Ishikawa (cell line): Measurements from ENCODE around the gene RPL18.
A peak's percentile ranks its signal among the peaks of the same experiment; 100 is the strongest.

Experiments
- CEBPB ChIP-seq: IDR thresholded peaks from 2 replicates; pipeline ENCODE4 v1.6.1; 2012
- CREB1 ChIP-seq: IDR thresholded peaks from 2 replicates; pipeline ENCODE4 v1.6.1; 2012; ENCODE audit warnings: low read depth
- EGR1 ChIP-seq: IDR thresholded peaks from 2 replicates; pipeline ENCODE4 v1.6.1; 2012
- EP300 ChIP-seq: IDR thresholded peaks from 2 replicates; pipeline ENCODE4 v1.6.1; 2012; ENCODE audit warnings: borderline replicate concordance
- FOXM1 ChIP-seq: IDR thresholded peaks from 2 replicates; pipeline ENCODE4 v1.6.1; 2012; ENCODE audit warnings: low read depth, borderline replicate concordance
- NFIC ChIP-seq: IDR thresholded peaks from 2 replicates; pipeline ENCODE4 v1.6.1; 2012
- RAD21 ChIP-seq: IDR thresholded peaks from 2 replicates; pipeline ENCODE4 v1.6.1; 2012; ENCODE audit warnings: low read depth
- REST ChIP-seq: IDR thresholded peaks from 2 replicates; pipeline ENCODE4 v1.6.1; 2012; ENCODE audit warnings: low read depth, mild to moderate bottlenecking
- TAF1 ChIP-seq: IDR thresholded peaks from 2 replicates; pipeline ENCODE4 v1.6.1; 2012; ENCODE audit warnings: low read depth, mild to moderate bottlenecking
- TCF12 ChIP-seq: IDR thresholded peaks from 2 replicates; pipeline ENCODE4 v1.6.1; 2012; ENCODE audit warnings: low read depth
- TEAD4 ChIP-seq: IDR thresholded peaks from 2 replicates; pipeline ENCODE4 v1.6.1; 2012
- YY1 ChIP-seq: IDR thresholded peaks from 2 replicates; pipeline ENCODE4 v1.6.1; 2012; ENCODE audit warnings: low read depth
- ZBTB7A ChIP-seq: IDR thresholded peaks from 2 replicates; pipeline ENCODE4 v1.6.1; 2012; ENCODE audit warnings: low read depth
- TF ChIP-seq, protein P1 (sequence below): IDR thresholded peaks from 2 replicates; pipeline ENCODE4 v1.6.1; 2012
- TF ChIP-seq, protein P2 (sequence below): IDR thresholded peaks from 2 replicates; pipeline ENCODE4 v1.6.1; 2012

RPL18 gene

DNA sequence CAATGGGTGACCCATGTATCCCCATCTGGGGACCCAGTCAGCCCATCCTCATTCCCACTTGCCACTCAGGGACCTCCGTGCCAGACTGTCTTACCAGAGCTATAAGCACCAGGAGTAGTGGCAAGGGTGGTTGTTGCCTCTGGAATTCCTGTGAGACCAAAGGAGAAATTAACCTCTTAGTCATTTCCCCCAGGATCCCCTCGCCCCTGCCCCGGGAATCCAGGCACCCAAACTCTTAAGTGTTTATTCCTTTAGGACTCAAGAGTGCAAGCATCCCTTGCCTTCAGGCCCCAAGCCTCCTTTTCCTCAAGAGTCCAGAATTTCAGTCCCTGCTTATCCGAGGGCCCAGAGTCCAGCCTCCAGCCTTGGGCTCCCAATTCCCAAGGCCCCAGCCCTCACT lies 44.7 kb upstream of the RPL18 start:
- no peak for TF ChIP-seq CEBPB

DNA sequence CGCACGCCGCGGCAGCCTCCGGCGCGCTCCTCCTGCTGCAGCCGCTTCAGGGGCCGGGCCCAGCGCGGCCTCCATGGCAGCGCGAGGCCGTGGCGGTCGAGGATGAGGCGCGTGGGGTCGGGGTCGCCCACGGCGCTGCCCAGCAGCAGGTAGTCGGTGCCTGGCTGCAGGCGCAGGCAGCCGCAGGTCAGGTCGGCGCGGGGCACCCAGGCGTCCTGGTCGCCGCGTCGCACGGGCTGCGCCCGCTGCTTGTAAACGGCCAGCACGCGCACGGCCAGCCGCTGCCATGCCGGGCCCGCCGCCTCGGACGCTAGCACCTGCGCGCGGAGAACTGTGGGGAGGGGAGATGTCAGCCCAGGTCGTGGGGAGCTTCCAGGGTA lies 42.7 kb upstream of the RPL18 start:
- no peak for TF ChIP-seq CEBPB
- TF ChIP-seq NFIC: no peak
- TF ChIP-seq TAF1: no peak
- TF ChIP-seq EP300: no peak
- no peak for TF ChIP-seq TEAD4

DNA sequence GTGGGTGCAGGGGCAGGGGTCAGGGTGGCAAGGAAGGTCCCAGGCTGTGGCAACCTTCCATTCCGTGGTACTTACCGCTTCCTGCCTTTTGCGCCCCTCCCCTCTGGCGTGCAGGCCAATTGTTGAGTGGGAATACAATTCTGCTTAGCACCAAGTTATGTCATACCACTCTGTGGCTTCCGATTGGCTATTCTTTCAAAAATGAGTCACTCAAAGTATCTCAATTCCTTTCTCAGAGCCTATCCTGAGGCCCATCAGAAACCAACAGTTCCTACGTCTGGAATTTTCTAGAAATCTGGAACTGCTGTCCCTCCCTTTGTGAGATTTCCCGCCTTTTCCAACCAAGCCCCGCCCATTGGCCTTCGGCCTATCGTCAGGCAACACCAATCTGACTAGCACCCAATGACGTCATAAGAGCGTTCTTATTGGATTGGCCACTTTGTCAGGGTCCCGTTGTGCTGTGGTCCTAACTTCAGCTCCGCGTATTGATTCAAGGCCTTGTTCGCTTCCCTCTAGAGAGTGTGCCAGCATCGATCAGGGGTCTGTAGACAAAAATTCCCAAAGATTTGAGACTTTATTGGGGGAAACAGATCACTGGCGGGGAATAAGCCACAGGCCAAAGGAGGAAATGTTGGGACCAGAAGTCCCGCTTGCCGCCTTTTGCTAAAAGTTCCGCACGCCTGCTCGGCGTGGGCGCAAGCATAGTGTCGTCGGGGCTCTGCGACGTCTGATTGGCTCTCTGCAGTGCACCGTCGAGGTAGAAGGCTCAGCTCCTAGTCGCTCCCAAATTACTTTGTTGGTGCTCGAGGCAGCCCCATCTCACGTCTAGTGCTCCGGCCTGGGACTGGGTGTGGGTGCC lies 42.1 kb upstream of the RPL18 start:
- TF ChIP-seq EGR1 (no peak), YY1 (no peak), ZBTB7A (no peak), CREB1 (peak; percentile 88)
- TF ChIP-seq, protein P1, sequence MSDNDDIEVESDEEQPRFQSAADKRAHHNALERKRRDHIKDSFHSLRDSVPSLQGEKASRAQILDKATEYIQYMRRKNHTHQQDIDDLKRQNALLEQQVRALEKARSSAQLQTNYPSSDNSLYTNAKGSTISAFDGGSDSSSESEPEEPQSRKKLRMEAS: peak; percentile 96

GRCh38 chr19:48659768-48660167 lies 40.8 kb upstream of the RPL18 start:
- TF ChIP-seq EGR1 (no peak), FOXM1 (no peak), REST (no peak), TCF12 (no peak), EP300 (no peak), CEBPB (no peak), ZBTB7A (no peak), TAF1 (no peak), RAD21 (no peak), NFIC (no peak), YY1 (no peak)
- TF ChIP-seq, protein P1: no peak

- TF ChIP-seq NFIC (no peak), CEBPB (no peak), EGR1 (no peak), FOXM1 (no peak), TEAD4 (no peak), RAD21 (no peak), YY1 (no peak), REST (no peak), ZBTB7A (no peak), TCF12 (no peak)
- TF ChIP-seq, protein P2, sequence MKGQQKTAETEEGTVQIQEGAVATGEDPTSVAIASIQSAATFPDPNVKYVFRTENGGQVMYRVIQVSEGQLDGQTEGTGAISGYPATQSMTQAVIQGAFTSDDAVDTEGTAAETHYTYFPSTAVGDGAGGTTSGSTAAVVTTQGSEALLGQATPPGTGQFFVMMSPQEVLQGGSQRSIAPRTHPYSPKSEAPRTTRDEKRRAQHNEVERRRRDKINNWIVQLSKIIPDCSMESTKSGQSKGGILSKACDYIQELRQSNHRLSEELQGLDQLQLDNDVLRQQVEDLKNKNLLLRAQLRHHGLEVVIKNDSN: no peak
- TF ChIP-seq, protein P1: no peak
Observed at GRCh38 chr19:48658483-48658882, 39.5 kb upstream of the RPL18 start.

DNA sequence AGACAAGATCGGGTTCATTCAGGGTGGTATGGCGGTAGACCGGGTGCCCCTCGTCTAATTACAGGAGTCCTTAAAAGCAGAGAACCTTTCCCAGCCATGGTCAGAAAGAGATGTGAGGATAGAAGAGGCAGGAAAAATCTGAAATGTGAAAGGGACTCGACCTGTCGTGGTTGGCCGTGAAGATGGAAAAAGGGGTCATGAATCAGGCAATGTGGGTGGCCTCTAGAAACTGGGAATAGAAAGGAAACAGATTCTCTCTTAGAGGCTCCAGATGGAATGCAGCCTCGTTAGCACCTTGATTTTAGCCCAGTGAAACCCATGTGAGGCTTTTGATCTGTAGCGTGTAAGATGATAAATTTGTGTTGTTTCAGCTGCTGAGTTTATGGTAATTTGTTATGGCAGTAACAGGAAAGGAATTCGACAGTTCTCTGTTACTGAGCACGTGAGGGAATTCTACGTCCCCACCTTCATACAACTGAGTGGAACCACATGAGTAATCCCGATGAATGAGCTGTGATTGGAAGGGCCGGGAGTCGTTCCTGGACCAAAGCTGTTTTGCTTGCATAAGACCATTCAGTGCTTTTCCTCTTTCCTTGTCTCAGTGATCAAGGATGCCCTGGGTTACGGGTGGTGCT lies 38.0 kb upstream of the RPL18 start:
- TF ChIP-seq, protein P1: 0 out of 2 replicates have a peak, but pooled peaks have one; percentile 30
- TF ChIP-seq NFIC: no peak
- TF ChIP-seq, protein P2: peak; percentile 70
